CD14-positive monocyte (primary cell): ENCODE measurements around the gene HOXA2. TPM values are rescaled to one million over a fixed set of nuclear protein-coding genes. Genes with fewer than 3 reads are reported as not detected.

Experiments used
- DNase-seq, 3 donors: peaks; one replicate each; pipeline ENCODE4 v3.0.0-alpha.2; 2011 to 2022
- H2AFZ ChIP-seq: 2 replicates; pipeline ENCODE4 v1.6.0; 2012; ENCODE audit warnings: mild to moderate bottlenecking, low read depth, low read length, inconsistent platforms; ENCODE audit not compliant: insufficient read depth, poor library complexity, severe bottlenecking
- H3K27ac ChIP-seq, 2 donors: 1 replicate in 1 of 2; 2 replicates in 1 of 2; pipeline ENCODE4 v1.5.1; 2012 to 2013; ENCODE audit warnings: low read length in 2 of 2, control low read depth in 1 of 2, inconsistent platforms in 1 of 2, low read depth in 1 of 2, mild to moderate bottlenecking in 1 of 2
- H3K27me3 ChIP-seq, 2 donors: one replicate each; pipeline versions ENCODE4 v1.6.0 to v1.6.1; 2011 to 2013; ENCODE audit warnings: low read length in 2 of 2; ENCODE audit not compliant: control insufficient read depth in 2 of 2, insufficient read depth in 2 of 2
- H3K36me3 ChIP-seq, 2 donors: replicated peaks in 1 of 2; 1 replicate in 1 of 2; 2 replicates in 1 of 2; pipeline versions ENCODE4 v1.5.1 to v1.6.1; 2012 to 2013; ENCODE audit warnings: low read length in 2 of 2, control low read depth in 1 of 2, inconsistent platforms in 1 of 2, mild to moderate bottlenecking in 1 of 2; ENCODE audit not compliant: insufficient read depth in 2 of 2, control insufficient read depth in 1 of 2
- H3K4me1 ChIP-seq, 2 donors: 1 replicate in 1 of 2; 2 replicates in 1 of 2; pipeline versions ENCODE4 v1.5.1 to v1.6.1; 2012 to 2013; ENCODE audit warnings: low read length in 2 of 2, control low read depth in 1 of 2, inconsistent platforms in 1 of 2, mild to moderate bottlenecking in 1 of 2, moderate library complexity in 1 of 2; ENCODE audit not compliant: insufficient read depth in 2 of 2, control insufficient read depth in 1 of 2
- H3K4me2 ChIP-seq: replicated peaks from 2 replicates; pipeline ENCODE3; 2012; ENCODE audit warnings: low read length, moderate library complexity, mild to moderate bottlenecking; ENCODE audit not compliant: poor library complexity, severe bottlenecking; ENCODE audit errors: extremely low read depth
- H3K4me3 ChIP-seq, 3 experiments: fragments of 200-600 bp in 1 of 3; sonication (generic) in 1 of 3; replicated peaks in 1 of 3; 1 replicate in 2 of 3; 2 replicates in 1 of 3; pipeline ENCODE4 v1.5.1; 2011 to 2013; ENCODE audit warnings: low read length in 3 of 3, mild to moderate bottlenecking in 3 of 3, control low read depth in 2 of 3, low read depth in 2 of 3, inconsistent platforms in 1 of 3, moderate library complexity in 1 of 3
- H3K79me2 ChIP-seq: 2 replicates; pipeline ENCODE4 v1.6.0; 2012; ENCODE audit warnings: mild to moderate bottlenecking, control low read depth, inconsistent platforms, low read length, moderate library complexity; ENCODE audit not compliant: insufficient read depth
- H3K9ac ChIP-seq: 2 replicates; pipeline ENCODE4 v1.6.0; 2017; ENCODE audit warnings: low read length, mild to moderate bottlenecking; ENCODE audit not compliant: insufficient read depth, poor library complexity, severe bottlenecking
- H3K9me3 ChIP-seq, 2 donors: replicated peaks in 1 of 2; 1 replicate in 1 of 2; 2 replicates in 1 of 2; pipeline versions ENCODE4 v1.5.1 to v1.6.1; 2012 to 2013; ENCODE audit warnings: low read length in 2 of 2, control low read depth in 1 of 2; ENCODE audit not compliant: control insufficient read depth in 1 of 2, insufficient read depth in 1 of 2
- H4K20me1 ChIP-seq: 2 replicates; pipeline ENCODE4 v1.6.0; 2012; ENCODE audit warnings: mild to moderate bottlenecking, low read length, control low read depth, moderate library complexity; ENCODE audit not compliant: insufficient read depth
- H3K27ac Mint-ChIP-seq, 7 donors: one replicate each; pipeline ENCODE4 v1.8.0; 2020; ENCODE audit warnings: mild to moderate bottlenecking in 7 of 7, mixed read lengths in 7 of 7, moderate library complexity in 6 of 7, inconsistent platforms in 2 of 7
- H3K27me3 Mint-ChIP-seq, 3 donors: one replicate each; pipeline ENCODE4 v1.8.0; 2021 to 2022; ENCODE audit warnings: low read depth in 3 of 3, mild to moderate bottlenecking in 3 of 3, mixed read lengths in 3 of 3, moderate library complexity in 3 of 3, inconsistent platforms in 1 of 3
- H3K36me3 Mint-ChIP-seq, 2 donors: one replicate each; pipeline ENCODE4 v1.8.0; 2020; ENCODE audit warnings: mixed read lengths in 2 of 2, inconsistent platforms in 1 of 2, mild to moderate bottlenecking in 1 of 2
- H3K4me1 Mint-ChIP-seq: one replicate; pipeline ENCODE4 v1.8.0; 2020; ENCODE audit warnings: mild to moderate bottlenecking, mixed read lengths
- H3K4me3 Mint-ChIP-seq, 2 donors: one replicate each; pipeline ENCODE4 v1.8.0; 2020; ENCODE audit warnings: mild to moderate bottlenecking in 2 of 2, mixed read lengths in 2 of 2, moderate library complexity in 1 of 2
- H3K9me3 Mint-ChIP-seq, 7 donors: one replicate each; pipeline ENCODE4 v1.8.0; 2020 to 2022; ENCODE audit warnings: mixed read lengths in 7 of 7, mild to moderate bottlenecking in 6 of 7, moderate library complexity in 6 of 7, inconsistent platforms in 2 of 7
- WGBS: methylation state at CpG from one replicate; pipeline ENCODE4 v1.1.5; 2013; ENCODE audit warnings: missing lambda C conversion rate; ENCODE audit not compliant: insufficient coverage; 5-methylcytosine and 5-hydroxymethylcytosine counted together
- intact Hi-C, 2 donors: fragments of 100-400 bp; cut with micrococcal nuclease; formaldehyde crosslinking; loops; one replicate each; pipeline versions ENCODE4 v1.15.0 to v1.15.1; 2023
- polyA plus RNA-seq, 3 donors: library from polyadenylated mRNA; depleted of rRNA in 1 of 3; unstranded in 2 of 3; stranded (reverse) in 1 of 3; fragments of 300-500 nt in 2 of 3; fragments of >200 nt in 1 of 3; fragmentation: Illumina TruSeq in 2 of 3; gene quantifications; 1 replicate in 2 of 3; 2 replicates in 1 of 3; pipeline ENCODE4 v1.2.3, GENCODE V29; 2012 to 2021
- TF ChIP-seq, protein P1 (sequence below): fragments of 200-600 bp; IDR thresholded peaks from one replicate; pipeline ENCODE4 v1.8.0; 2022; ENCODE audit warnings: antibody characterized with exemption, mild to moderate bottlenecking

HOXA2 gene
- polyA plus RNA-seq, 3 donors: not detected

DNA sequence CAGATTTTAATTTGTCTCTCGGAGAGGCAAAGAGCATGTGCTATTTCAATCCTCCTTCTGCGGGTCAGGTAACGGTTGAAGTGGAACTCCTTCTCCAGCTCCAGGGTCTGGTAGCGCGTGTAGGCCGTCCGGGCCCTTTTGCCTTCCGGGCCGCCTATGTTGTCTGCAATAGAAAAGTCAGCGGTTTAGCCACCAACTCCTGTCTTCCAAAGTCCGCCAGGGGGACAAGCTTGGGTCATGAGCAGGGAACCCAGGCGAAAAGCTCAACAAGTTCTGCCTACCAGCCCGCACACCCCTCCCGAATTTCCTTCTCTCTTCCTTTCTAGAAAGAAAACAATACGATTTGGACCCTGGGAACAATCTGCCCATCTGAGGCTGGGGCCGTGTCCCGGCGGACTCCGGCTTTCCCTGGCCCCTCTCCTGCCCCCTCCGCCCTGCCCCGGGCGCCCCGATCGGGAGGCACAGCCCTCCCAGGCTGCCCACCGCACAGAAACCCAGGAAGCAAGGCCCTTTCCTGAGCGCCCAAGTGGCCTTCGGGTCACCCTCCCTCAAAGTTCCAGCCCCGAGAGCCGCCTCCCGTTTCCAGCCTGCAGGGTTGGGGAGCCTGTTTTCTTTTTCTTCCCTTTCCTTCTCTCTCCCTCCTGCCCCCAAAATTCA, 39.6 kb upstream of the HOXA2 start:
- H3K9me3 ChIP-seq: peaks cover 14 to 22% of the 10 kb centered on the region in 2 donors
- H3K9ac ChIP-seq: no peak overlapping the region
- peaks cover 18 to 51% of the 10 kb centered on the region in 2 donors for H3K27me3 ChIP-seq
- peak overlapping the region; percentile 27 to 70 (median 29) for H3K4me3 ChIP-seq
- peaks cover 3 to 4% of the 10 kb centered on the region in 2 donors for H3K4me1 ChIP-seq
- peak overlapping the region; percentile 67 for H3K4me2 ChIP-seq
- H3K9me3 Mint-ChIP-seq: peaks cover 13 to 39% (median 31%) of the 10 kb centered on the region in 7 donors
- peaks cover under 1 to 5% of the 10 kb centered on the region in 2 donors for H3K36me3 Mint-ChIP-seq
- H4K20me1 ChIP-seq: no peaks in the 10 kb centered on the region
- TF ChIP-seq, protein P1, sequence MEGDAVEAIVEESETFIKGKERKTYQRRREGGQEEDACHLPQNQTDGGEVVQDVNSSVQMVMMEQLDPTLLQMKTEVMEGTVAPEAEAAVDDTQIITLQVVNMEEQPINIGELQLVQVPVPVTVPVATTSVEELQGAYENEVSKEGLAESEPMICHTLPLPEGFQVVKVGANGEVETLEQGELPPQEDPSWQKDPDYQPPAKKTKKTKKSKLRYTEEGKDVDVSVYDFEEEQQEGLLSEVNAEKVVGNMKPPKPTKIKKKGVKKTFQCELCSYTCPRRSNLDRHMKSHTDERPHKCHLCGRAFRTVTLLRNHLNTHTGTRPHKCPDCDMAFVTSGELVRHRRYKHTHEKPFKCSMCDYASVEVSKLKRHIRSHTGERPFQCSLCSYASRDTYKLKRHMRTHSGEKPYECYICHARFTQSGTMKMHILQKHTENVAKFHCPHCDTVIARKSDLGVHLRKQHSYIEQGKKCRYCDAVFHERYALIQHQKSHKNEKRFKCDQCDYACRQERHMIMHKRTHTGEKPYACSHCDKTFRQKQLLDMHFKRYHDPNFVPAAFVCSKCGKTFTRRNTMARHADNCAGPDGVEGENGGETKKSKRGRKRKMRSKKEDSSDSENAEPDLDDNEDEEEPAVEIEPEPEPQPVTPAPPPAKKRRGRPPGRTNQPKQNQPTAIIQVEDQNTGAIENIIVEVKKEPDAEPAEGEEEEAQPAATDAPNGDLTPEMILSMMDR: no peak
- peaks cover 11% of the 10 kb centered on the region for H3K4me1 Mint-ChIP-seq
- H3K27ac ChIP-seq: no peak overlapping the region
- H3K79me2 ChIP-seq: no peaks in the 10 kb centered on the region
- H3K27ac Mint-ChIP-seq: peak overlapping the region in 1 of 7 donors; percentile 76
- WGBS: 86% methylated on average over 29 of the region's 30 CpGs
- H3K27me3 Mint-ChIP-seq: peaks cover 39 to 59% (median 48%) of the 10 kb centered on the region in 3 donors
- H2AFZ ChIP-seq: peak overlapping the region; percentile 53
- intact Hi-C loops: loop anchor here in 1 of 2 donors (5.0 kb wide), 1 partner anchor 280 kb away; the partner anchor contains the start of gene SKAP2
- no peaks in the 10 kb centered on the region for H3K36me3 ChIP-seq
- no peak for DNase-seq
- H3K4me3 Mint-ChIP-seq: peak overlapping the region; percentile 81 to 88

DNA sequence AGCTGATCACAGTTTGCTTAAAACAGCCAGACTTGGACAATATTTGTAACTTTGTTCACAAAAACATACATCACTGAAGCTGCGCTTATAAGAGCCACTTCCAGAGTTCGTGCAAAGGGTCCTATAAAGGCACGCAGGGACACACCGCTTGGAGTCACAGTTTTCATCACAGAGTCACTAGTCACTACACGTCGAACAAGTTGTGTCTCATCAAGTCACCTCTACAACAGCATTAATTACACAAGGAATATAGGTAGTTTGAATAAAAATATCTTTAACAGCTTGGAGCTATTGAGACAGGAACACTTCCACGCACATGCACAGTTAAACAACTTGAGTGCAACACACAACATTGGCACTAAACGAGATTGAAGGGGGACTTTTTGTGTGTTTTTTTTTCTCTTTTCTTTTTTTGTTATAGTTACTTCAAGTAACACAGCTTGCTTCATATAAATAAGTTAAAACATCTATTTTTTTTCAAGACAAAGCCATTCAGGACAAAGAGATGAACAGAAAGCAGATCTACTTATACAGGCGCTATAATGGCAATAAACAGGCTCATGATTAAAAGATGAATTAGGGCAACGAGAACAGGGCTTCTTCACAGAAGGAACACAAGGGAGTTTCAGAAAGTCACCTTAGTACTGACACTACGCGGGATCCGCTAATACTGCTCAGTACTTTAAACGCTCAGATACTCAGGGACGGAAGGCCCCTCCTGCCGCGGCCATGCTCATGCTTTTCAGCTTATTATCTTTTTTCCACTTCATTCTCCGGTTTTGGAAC, 38.8 kb upstream of the HOXA2 start:
- Mint-ChIP-seq H3K4me1 (peaks cover 13% of the 10 kb centered on the region), H3K9me3 (peaks cover 13 to 39% (median 26%) of the 10 kb centered on the region in 7 donors), H3K27me3 (peaks cover 31 to 57% (median 41%) of the 10 kb centered on the region in 3 donors), H3K36me3 (no peaks in the 10 kb centered on the region), H3K4me3 (peak overlapping the region; percentile 81 to 88), H3K27ac (no peak overlapping the region)
- intact Hi-C loops: loop anchor here in 1 of 2 donors (5.0 kb wide), 1 partner anchor 279 kb away; the partner anchor contains the start of gene SKAP2
- Histone ChIP-seq H4K20me1 (no peaks in the 10 kb centered on the region), H3K9ac (no peak overlapping the region), H3K4me1 (peaks cover 6 to 8% of the 10 kb centered on the region in 2 donors), H3K27me3 (peaks cover 14 to 51% of the 10 kb centered on the region in 2 donors), H3K4me2 (no peak overlapping the region), H3K79me2 (no peaks in the 10 kb centered on the region), H2AFZ (no peak overlapping the region), H3K36me3 (no peaks in the 10 kb centered on the region), H3K9me3 (peaks cover 6 to 22% of the 10 kb centered on the region in 2 donors), H3K27ac (no peak overlapping the region), H3K4me3 (peak overlapping the region in 1 of 3 experiments; percentile 70)
- DNase-seq: no peak
- TF ChIP-seq, protein P1: no peak
- 96% methylated on average over 13 of the region's 18 CpGs for WGBS
